Naive thymus-derived CD4-positive, alpha-beta T cell (primary cell): ENCODE data around the gene GNPAT. TPM values are rescaled to one million over a fixed set of nuclear protein-coding genes. Genes with fewer than 3 reads are reported as not detected.

Experiments
- polyA plus RNA-seq, 2 donors: library from polyadenylated mRNA; unstranded; fragments of 300-500 nt; fragmentation: Illumina TruSeq; gene quantifications; one replicate each; pipeline ENCODE4 v1.2.3, GENCODE V29; 2021
- total RNA-seq, 6 experiments: library from RNA in 5 of 6; stranded (reverse) in 5 of 6; gene quantifications; 1 replicate in 5 of 6; 2 replicates in 1 of 6; pipeline ENCODE4 v1.2.3 and lab custom pipeline; 2021 to 2026

The GNPAT gene
- total and polyA plus RNA-seq, 7 experiments from 2014 or later, result 17.3 to 41.0 (median 34.4) TPM

Other genes with a start within 250 kb of the GNPAT start
- gene FAM89A, start 201.0 kb upstream of the GNPAT start, total RNA-seq, result 1 to 10 TPM; 4.5 to 9.0 (median 6.9) TPM
- gene FAM89A, start 201.0 kb upstream of the GNPAT start, polyA plus RNA-seq, result 10 to 100 TPM in 1 of 2 donors, 1 to 10 TPM in 1; 9.0 to 12.0 TPM
- under 1 TPM in 1 of 5 experiments, not detected in 4; 0.02 TPM for gene TRIM67, start 79.2 kb upstream of the GNPAT start, total RNA-seq
- not detected for gene TRIM67, start 79.2 kb upstream of the GNPAT start, polyA plus RNA-seq
- 10 to 100 TPM; 21.9 to 33.8 (median 28.0) TPM for gene EXOC8, start 96.6 kb downstream of the GNPAT start, total RNA-seq
- gene EXOC8, start 96.6 kb downstream of the GNPAT start, polyA plus RNA-seq, result 1 to 10 TPM; 2.7 to 2.9 TPM
- 10 to 100 TPM; 13.5 to 25.7 (median 17.0) TPM for gene SPRTN, start 97.1 kb downstream of the GNPAT start, total RNA-seq
- 10 to 100 TPM; 12.5 to 18.6 TPM for gene SPRTN, start 97.1 kb downstream of the GNPAT start, polyA plus RNA-seq
- 10 to 100 TPM; 13.6 to 38.9 (median 23.0) TPM for gene EGLN1, start 181.1 kb downstream of the GNPAT start, total RNA-seq
- gene EGLN1, start 181.1 kb downstream of the GNPAT start, polyA plus RNA-seq, result 10 to 100 TPM; 20.2 to 21.9 TPM